PFSK-1 (cell line): ENCODE measurements around the gene CHST9.

ENCODE experiments used
- FOXP2 ChIP-seq: optimal IDR thresholded peaks from 2 replicates; pipeline ENCODE3; 2011; ENCODE audit warnings: borderline replicate concordance, control low read depth, inconsistent platforms; ENCODE audit not compliant: insufficient read depth; ENCODE audit errors: extremely low read length, extremely low read depth
- POLR2AphosphoS5 ChIP-seq: IDR thresholded peaks from 2 replicates; pipeline ENCODE4 v1.6.1; 2012; ENCODE audit warnings: low read depth, mild to moderate bottlenecking, control low read depth, low read length, moderate library complexity
- REST ChIP-seq, 2 experiments: IDR thresholded peaks; 2 replicates each; pipeline versions ENCODE4 v1.6.1 to v1.8.0; 2011 to 2012; ENCODE audit warnings: low read depth in 2 of 2, low read length in 2 of 2, control low read depth in 1 of 2, inconsistent platforms in 1 of 2, mild to moderate bottlenecking in 1 of 2, moderate library complexity in 1 of 2; ENCODE audit not compliant: insufficient read depth in 1 of 2
- SIN3A ChIP-seq: IDR thresholded peaks from 2 replicates; pipeline ENCODE4 v1.6.1; 2012; ENCODE audit warnings: mild to moderate bottlenecking, low read length, moderate library complexity, borderline replicate concordance; ENCODE audit not compliant: insufficient read depth

GRCh38 chr18:26864658-26865057 lies 320.4 kb downstream of the CHST9 start:
- no peak for TF ChIP-seq REST (IDR thresholded peaks at IDR 0.05; ENCODE audit: insufficient read depth in 1 of 2, low read depth in 2 of 2, low read length in 2 of 2)
- TF ChIP-seq FOXP2 = no peak
- no peak for TF ChIP-seq SIN3A
- no peak for TF ChIP-seq POLR2AphosphoS5
